ENCODE results near the gene HDHD2.
A peak's percentile ranks its signal among the peaks of the same experiment; 100 is the strongest.

HDHD2 gene

GRCh38 chr18:47149457-47150028 lies 757 bp downstream of the HDHD2 start:
- H3K14ac ChIP-seq (ENCODE audit: low read length in 2 of 2) = no peak overlapping the region
- peak overlapping the region; percentile 8 to 54 for H3K4ac ChIP-seq (ENCODE audit: low read depth in 1 of 2, low read length in 2 of 2)
- H3K18ac ChIP-seq (ENCODE audit: low read depth in 1 of 2, low read length in 2 of 2) = peak overlapping the region; percentile 72 to 97
- no peaks in the 10 kb centered on the region for H3K9me3 ChIP-seq (ENCODE audit: control insufficient read depth, low read length)
- H3K9ac ChIP-seq (ENCODE audit: low read length) = peak overlapping the region; percentile 96
- no peak overlapping the region for H4K91ac ChIP-seq (ENCODE audit: low read length)
- H3K4me3 ChIP-seq (ENCODE audit: insufficient read depth in 1 of 2, low read depth in 1 of 2, low read length in 2 of 2) = peak overlapping the region; percentile 64 to 89
- H3K4me1 ChIP-seq (ENCODE audit: control insufficient read depth, insufficient read depth, low read depth, low read length) = peaks cover 5% of the 10 kb centered on the region
- H2BK15ac ChIP-seq (ENCODE audit: low read depth, poor library complexity, severe bottlenecking) = peak overlapping the region; percentile 33
- DNase-seq = no peak
- H3K36me3 ChIP-seq (ENCODE audit: control insufficient read depth in 1 of 2, insufficient read depth in 2 of 2, low read depth in 1 of 2, low read length in 2 of 2) = peaks cover 0 to 20% of the 10 kb centered on the region in 2 experiments
- H3K79me1 ChIP-seq (replicated peaks; ENCODE audit: low read length, poor library complexity, severe bottlenecking) = peaks cover 9% of the 10 kb centered on the region
- H3K27me3 ChIP-seq (ENCODE audit: control insufficient read depth in 1 of 2, insufficient read depth in 1 of 2, low read length in 2 of 2) = no peaks in the 10 kb centered on the region
- peak overlapping the region; percentile 98 for H3K27ac ChIP-seq (ENCODE audit: low read length, poor library complexity, severe bottlenecking)
- H2BK5ac ChIP-seq (ENCODE audit: low read depth, low read length, poor library complexity, severe bottlenecking) = no peak overlapping the region
- peak overlapping the region; percentile 92 for H3K4me2 ChIP-seq (ENCODE audit: low read length, poor library complexity, severe bottlenecking)
- H2AFZ ChIP-seq (ENCODE audit: low read depth, low read length) = peak overlapping the region; percentile 2
- H4K8ac ChIP-seq (ENCODE audit: low read length) = peak overlapping the region; percentile 96
- H2BK12ac ChIP-seq (ENCODE audit: low read length in 2 of 2) = no peak overlapping the region
- no peak overlapping the region for H2BK120ac ChIP-seq (ENCODE audit: low read depth, low read length)
- no peak overlapping the region for H3K23ac ChIP-seq (ENCODE audit: low read length in 2 of 2)
- H2AK5ac ChIP-seq (ENCODE audit: low read length, severe bottlenecking) = no peak overlapping the region
- 31% methylated on average over 12 of the region's 12 CpGs for WGBS

- Histone ChIP-seq H3K27ac (ENCODE audit: low read length, poor library complexity, severe bottlenecking) (no peak overlapping the region), H3K4ac (ENCODE audit: low read depth in 1 of 2, low read length in 2 of 2) (no peak overlapping the region), H2AFZ (ENCODE audit: low read depth, low read length) (no peak overlapping the region), H4K8ac (ENCODE audit: low read length) (no peak overlapping the region), H3K18ac (ENCODE audit: low read depth in 1 of 2, low read length in 2 of 2) (no peak overlapping the region), H3K14ac (ENCODE audit: low read length in 2 of 2) (no peak overlapping the region), H3K9ac (ENCODE audit: low read length) (no peak overlapping the region), H2BK12ac (ENCODE audit: low read length in 2 of 2) (no peak overlapping the region), H2BK120ac (ENCODE audit: low read depth, low read length) (no peak overlapping the region), H3K79me1 (replicated peaks; ENCODE audit: low read length, poor library complexity, severe bottlenecking) (peaks cover 13% of the 10 kb centered on the region), H2BK15ac (ENCODE audit: low read depth, poor library complexity, severe bottlenecking) (no peak overlapping the region), H3K4me3 (ENCODE audit: insufficient read depth in 1 of 2, low read depth in 1 of 2, low read length in 2 of 2) (no peak overlapping the region), H3K4me2 (ENCODE audit: low read length, poor library complexity, severe bottlenecking) (no peak overlapping the region), H3K36me3 (ENCODE audit: control insufficient read depth in 1 of 2, insufficient read depth in 2 of 2, low read depth in 1 of 2, low read length in 2 of 2) (peaks cover 0 to 12% of the 10 kb centered on the region in 2 experiments), H3K9me3 (ENCODE audit: control insufficient read depth, low read length) (no peaks in the 10 kb centered on the region), H2AK5ac (ENCODE audit: low read length, severe bottlenecking) (no peak overlapping the region), H2BK5ac (ENCODE audit: low read depth, low read length, poor library complexity, severe bottlenecking) (no peak overlapping the region), H4K91ac (ENCODE audit: low read length) (no peak overlapping the region), H3K23ac (ENCODE audit: low read length in 2 of 2) (no peak overlapping the region), H3K4me1 (ENCODE audit: control insufficient read depth, insufficient read depth, low read depth, low read length) (peaks cover 5% of the 10 kb centered on the region), H3K27me3 (ENCODE audit: control insufficient read depth in 1 of 2, insufficient read depth in 1 of 2, low read length in 2 of 2) (no peaks in the 10 kb centered on the region)
- 92% methylated on average over 2 of the region's 3 CpGs for WGBS
- no peak for DNase-seq
Observed at GRCh38 chr18:47146206-47146605, 4.1 kb downstream of the HDHD2 start.

DNA sequence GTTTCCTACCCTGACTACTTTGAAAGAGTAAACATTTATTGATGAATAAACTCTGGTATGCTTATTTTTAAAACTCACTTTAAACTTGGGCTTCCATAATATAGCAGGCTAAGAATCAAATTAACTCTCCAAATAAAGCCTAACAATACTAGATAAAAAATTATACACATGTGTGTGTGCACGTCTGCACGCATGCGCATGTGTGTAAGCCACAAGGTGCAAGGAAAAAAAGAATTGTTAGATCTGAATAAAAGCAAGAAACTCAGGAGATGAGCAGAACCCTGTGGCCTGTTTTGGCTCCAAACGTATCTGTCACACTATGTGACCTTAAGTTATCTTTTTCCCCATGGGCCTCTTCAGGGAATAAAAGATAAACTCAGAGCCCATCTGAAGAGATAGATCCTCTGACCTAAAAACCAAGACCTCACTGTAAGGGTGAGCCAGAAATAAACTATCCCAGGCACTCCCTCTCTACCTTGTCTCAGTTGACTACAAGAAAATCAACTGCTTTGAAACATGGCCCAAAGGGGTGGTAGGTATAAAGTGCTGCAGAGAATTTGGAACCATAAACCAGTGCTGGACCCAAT lies 6.3 kb downstream of the HDHD2 start:
- no peak overlapping the region for H2BK15ac ChIP-seq (ENCODE audit: low read depth, poor library complexity, severe bottlenecking)
- no peak overlapping the region for H2AK5ac ChIP-seq (ENCODE audit: low read length, severe bottlenecking)
- H3K4me3 ChIP-seq (ENCODE audit: insufficient read depth in 1 of 2, low read depth in 1 of 2, low read length in 2 of 2) = no peak overlapping the region
- H4K91ac ChIP-seq (ENCODE audit: low read length) = no peak overlapping the region
- no peaks in the 10 kb centered on the region for H3K27me3 ChIP-seq (ENCODE audit: control insufficient read depth in 1 of 2, insufficient read depth in 1 of 2, low read length in 2 of 2)
- no peak overlapping the region for H3K9ac ChIP-seq (ENCODE audit: low read length)
- no peaks in the 10 kb centered on the region for H3K4me1 ChIP-seq (ENCODE audit: control insufficient read depth, insufficient read depth, low read depth, low read length)
- H3K23ac ChIP-seq (ENCODE audit: low read length in 2 of 2) = no peak overlapping the region
- H2BK5ac ChIP-seq (ENCODE audit: low read depth, low read length, poor library complexity, severe bottlenecking) = no peak overlapping the region
- H2AFZ ChIP-seq (ENCODE audit: low read depth, low read length) = no peak overlapping the region
- peaks cover 17% of the 10 kb centered on the region for H3K79me1 ChIP-seq (replicated peaks; ENCODE audit: low read length, poor library complexity, severe bottlenecking)
- H2BK120ac ChIP-seq (ENCODE audit: low read depth, low read length) = no peak overlapping the region
- H4K8ac ChIP-seq (ENCODE audit: low read length) = no peak overlapping the region
- no peak overlapping the region for H3K4ac ChIP-seq (ENCODE audit: low read depth in 1 of 2, low read length in 2 of 2)
- DNase-seq = no peak
- no peak overlapping the region for H3K18ac ChIP-seq (ENCODE audit: low read depth in 1 of 2, low read length in 2 of 2)
- H3K9me3 ChIP-seq (ENCODE audit: control insufficient read depth, low read length) = no peaks in the 10 kb centered on the region
- H3K36me3 ChIP-seq (ENCODE audit: control insufficient read depth in 1 of 2, insufficient read depth in 2 of 2, low read depth in 1 of 2, low read length in 2 of 2) = peaks cover 0 to 12% of the 10 kb centered on the region in 2 experiments
- WGBS = 98% methylated on average over 4 of the region's 4 CpGs
- no peak overlapping the region for H3K27ac ChIP-seq (ENCODE audit: low read length, poor library complexity, severe bottlenecking)
- no peak overlapping the region for H2BK12ac ChIP-seq (ENCODE audit: low read length in 2 of 2)
- no peak overlapping the region for H3K4me2 ChIP-seq (ENCODE audit: low read length, poor library complexity, severe bottlenecking)
- H3K14ac ChIP-seq (ENCODE audit: low read length in 2 of 2) = no peak overlapping the region

- no peak overlapping the region for H3K9ac ChIP-seq (ENCODE audit: low read length)
- H3K79me1 ChIP-seq (replicated peaks; ENCODE audit: low read length, poor library complexity, severe bottlenecking) = peaks cover 19% of the 10 kb centered on the region
- H3K36me3 ChIP-seq (ENCODE audit: control insufficient read depth in 1 of 2, insufficient read depth in 2 of 2, low read depth in 1 of 2, low read length in 2 of 2) = peaks cover 0 to 15% of the 10 kb centered on the region in 2 experiments
- WGBS = 100% methylated on average over 3 of the region's 5 CpGs
- no peak overlapping the region for H2BK5ac ChIP-seq (ENCODE audit: low read depth, low read length, poor library complexity, severe bottlenecking)
- no peak overlapping the region for H2BK120ac ChIP-seq (ENCODE audit: low read depth, low read length)
- H3K9me3 ChIP-seq (ENCODE audit: control insufficient read depth, low read length) = no peaks in the 10 kb centered on the region
- no peak overlapping the region for H4K91ac ChIP-seq (ENCODE audit: low read length)
- H3K4me2 ChIP-seq (ENCODE audit: low read length, poor library complexity, severe bottlenecking) = no peak overlapping the region
- H3K23ac ChIP-seq (ENCODE audit: low read length in 2 of 2) = no peak overlapping the region
- no peak overlapping the region for H3K4ac ChIP-seq (ENCODE audit: low read depth in 1 of 2, low read length in 2 of 2)
- H4K8ac ChIP-seq (ENCODE audit: low read length) = no peak overlapping the region
- no peak overlapping the region for H3K14ac ChIP-seq (ENCODE audit: low read length in 2 of 2)
- no peak overlapping the region for H2BK12ac ChIP-seq (ENCODE audit: low read length in 2 of 2)
- H3K27me3 ChIP-seq (ENCODE audit: control insufficient read depth in 1 of 2, insufficient read depth in 1 of 2, low read length in 2 of 2) = no peaks in the 10 kb centered on the region
- H3K4me3 ChIP-seq (ENCODE audit: insufficient read depth in 1 of 2, low read depth in 1 of 2, low read length in 2 of 2) = no peak overlapping the region
- H2AFZ ChIP-seq (ENCODE audit: low read depth, low read length) = no peak overlapping the region
- H2BK15ac ChIP-seq (ENCODE audit: low read depth, poor library complexity, severe bottlenecking) = no peak overlapping the region
- peak overlapping the region in 1 of 2 experiments; percentile 21 for H3K18ac ChIP-seq (ENCODE audit: low read depth in 1 of 2, low read length in 2 of 2)
- H3K4me1 ChIP-seq (ENCODE audit: control insufficient read depth, insufficient read depth, low read depth, low read length) = no peaks in the 10 kb centered on the region
- no peak overlapping the region for H2AK5ac ChIP-seq (ENCODE audit: low read length, severe bottlenecking)
- no peak overlapping the region for H3K27ac ChIP-seq (ENCODE audit: low read length, poor library complexity, severe bottlenecking)
- no peak for DNase-seq
Observed at GRCh38 chr18:47143153-47143552, 7.1 kb downstream of the HDHD2 start.

Data from mesenchymal stem cell (in vitro differentiated cells and primary cell).